ENCODE measurements around the gene LPP.

The LPP gene

DNA sequence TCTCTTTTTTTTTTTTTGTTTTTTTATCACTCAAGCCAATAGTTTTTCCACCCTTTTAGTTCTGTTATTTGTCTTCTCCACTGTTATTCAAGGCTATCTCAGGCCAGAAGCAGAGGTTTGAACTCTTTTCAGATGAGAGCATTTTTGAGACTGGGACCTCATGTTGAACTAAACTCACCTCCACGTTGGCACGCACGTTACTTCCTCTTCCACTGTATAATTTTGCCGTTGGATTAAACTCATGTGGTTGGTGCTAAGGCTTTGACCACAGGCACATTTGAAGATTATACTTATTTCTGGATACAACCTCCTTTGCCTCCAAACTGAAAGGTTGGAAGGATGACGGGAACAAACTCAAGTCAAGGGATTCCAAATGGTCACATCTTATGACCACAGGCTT, 516.5 kb downstream of the LPP start:
- no peak for DNase-seq (ENCODE audit: low read depth, low spot score)

DNA sequence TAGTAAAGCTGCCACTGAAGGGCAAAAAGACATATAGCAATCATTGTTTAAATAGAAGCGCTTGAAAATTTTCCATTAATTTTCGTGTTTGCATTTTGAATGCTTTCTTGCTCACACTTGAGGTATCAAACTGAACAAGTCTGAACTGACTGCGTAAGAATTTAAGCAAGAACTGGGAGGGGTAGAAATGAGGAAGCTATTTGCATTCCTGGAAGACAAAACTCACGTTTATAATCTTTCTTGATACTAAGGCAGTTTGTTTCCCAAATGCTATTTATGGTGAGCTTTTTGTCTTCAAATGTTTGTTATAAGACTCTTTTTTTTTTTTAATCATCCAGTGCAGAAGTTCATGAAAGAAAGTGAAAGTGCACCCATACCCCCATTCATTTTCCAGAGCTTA, 518.0 kb downstream of the LPP start:
- DNase-seq (ENCODE audit: low read depth, low spot score), result no peak

DNA sequence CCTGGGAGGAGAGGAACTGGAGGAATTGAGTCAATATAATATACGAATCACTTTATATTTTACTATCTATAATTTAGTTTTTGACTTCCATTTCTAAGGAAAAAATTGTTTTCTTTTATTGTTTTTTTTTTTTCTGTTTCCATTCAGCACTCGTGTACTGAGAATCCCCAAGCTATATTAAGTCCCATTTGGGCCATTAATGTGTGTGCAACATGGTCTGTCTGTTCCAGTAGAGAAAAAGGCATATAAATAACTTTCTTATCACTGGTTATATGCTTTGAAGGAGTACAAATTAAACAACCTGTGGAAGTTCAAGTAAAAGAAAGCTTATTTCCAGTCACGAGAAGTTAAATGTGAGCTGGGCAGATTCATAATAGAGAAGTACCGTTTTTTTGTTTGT, 518.9 kb downstream of the LPP start:
- DNase-seq (ENCODE audit: low read depth, low spot score), result no peak

DNA sequence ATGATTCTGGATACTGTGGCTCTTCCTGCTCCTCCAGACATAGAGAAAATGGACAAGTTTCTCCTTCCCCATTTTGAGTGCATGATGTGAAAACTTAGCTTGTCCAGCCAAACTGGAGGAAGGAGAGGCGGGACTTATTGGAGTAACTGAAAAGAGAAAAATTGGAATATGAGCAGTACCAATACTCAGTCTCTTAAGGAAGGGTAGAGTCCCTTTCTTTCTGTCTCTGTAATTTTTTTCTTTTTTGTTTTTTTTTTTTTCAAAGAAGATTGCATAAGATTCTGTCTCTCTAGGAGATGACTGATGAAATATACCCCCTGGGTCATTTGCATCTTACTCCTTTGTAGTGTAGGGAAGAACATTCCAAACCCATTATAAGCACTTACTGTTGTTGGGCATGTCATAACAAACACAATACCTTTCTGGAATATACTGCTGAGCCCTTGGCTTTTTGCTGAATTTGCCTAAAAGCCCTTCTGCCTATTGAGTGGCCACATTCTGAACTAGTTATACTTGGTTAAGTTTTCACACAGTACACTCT, 519.8 kb downstream of the LPP start:
- DNase-seq (ENCODE audit: low read depth, low spot score), result peak; percentile 78

DNA sequence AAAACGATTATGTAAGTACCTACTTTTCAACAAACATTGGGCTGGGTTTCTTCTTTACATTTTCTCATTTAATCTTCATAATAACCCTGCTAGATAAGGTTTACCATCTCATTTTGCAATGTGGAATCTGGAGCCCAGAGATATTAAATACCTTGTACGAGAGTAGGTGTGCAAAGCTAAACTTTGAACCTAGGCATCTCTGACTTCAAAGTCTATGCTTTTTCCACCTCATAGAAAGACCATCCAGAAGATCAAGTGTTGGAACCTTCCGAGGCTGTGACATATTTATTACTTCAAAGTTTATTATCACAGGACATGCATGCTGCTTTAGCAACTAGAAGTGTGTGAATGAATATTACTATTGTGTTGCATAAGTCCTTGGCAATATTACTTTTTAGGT, 520.6 kb downstream of the LPP start:
- DNase-seq (ENCODE audit: low read depth, low spot score), result no peak

DNA sequence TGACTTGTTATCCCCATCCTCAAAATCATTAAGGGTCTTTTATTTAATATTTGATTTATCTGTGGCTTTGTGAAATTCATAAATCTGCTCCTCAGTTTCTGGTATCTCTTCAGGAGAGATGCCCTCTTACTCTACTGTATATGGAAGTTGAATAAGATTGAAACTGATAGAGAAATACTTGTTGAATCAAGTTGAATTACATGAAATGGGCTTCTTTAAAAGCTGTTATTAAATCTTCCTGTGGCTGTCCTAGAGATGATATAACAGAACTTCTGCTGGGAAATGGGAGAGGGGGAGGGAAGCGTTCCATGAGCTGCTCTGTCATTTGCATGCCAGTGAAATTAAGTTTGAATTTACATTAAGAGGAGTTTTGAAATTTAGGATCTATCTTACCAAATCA, 523.4 kb downstream of the LPP start:
- DNase-seq (ENCODE audit: low read depth, low spot score), result no peak

DNA sequence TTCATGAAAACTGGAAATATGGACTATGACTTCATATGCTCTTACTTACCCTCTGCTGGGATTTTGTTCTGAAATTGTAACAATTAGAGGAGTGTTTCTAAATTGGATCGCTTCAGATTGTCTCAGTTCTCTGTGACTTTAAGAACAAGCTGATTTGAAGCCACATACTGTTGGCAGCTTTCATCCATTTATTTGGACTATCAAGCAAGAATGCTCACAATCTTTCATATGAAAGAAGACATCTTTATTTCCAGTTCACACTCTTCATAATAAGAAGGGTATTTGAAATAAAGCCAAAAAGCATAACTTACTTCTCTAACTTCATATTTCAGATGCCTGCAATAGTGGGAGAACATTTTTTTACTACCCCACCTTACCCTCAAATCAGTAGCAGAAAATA, 526.2 kb downstream of the LPP start:
- DNase-seq (ENCODE audit: low read depth, low spot score), result peak; percentile 51

DNA sequence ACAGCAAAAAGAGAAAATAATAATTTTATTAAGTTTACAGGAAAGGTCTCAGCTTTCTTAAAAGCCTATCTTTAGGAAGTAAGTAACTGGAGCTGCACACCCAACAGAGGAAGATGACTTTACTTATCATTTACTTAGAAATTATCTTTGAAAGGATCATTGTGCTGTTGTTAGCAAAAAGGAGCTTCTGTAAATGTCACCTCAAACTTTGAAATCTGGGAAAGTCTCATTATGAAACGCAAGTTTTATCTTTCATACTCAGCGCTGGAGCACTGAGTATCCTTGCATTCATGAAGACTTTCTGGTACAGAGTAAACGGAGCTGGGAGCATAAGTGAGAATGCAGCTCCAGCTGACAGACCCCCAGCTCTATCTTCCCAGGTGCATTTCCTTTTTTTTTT, 526.6 kb downstream of the LPP start:
- DNase-seq (ENCODE audit: low read depth, low spot score), result no peak

DNA sequence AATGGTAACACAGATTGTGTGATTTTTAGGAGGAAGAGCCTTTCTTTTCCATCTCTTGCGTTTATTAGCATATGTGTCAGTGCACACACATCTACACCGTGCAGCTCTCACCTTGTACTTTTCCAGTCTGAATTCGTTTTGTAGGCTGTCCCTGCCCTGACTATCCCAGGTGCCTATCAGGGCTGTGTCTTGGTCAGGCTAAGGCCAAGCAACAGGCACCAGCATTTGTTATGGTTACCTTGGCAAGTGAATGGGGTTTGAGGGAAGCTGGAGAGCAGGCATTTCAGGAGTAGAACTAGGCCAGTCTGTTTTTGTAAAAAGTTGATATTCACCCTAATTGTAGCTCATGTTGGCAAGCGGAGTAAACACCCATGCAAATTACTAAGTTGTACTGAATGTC, 528.4 kb downstream of the LPP start:
- no peak for DNase-seq (ENCODE audit: low read depth, low spot score)

DNA sequence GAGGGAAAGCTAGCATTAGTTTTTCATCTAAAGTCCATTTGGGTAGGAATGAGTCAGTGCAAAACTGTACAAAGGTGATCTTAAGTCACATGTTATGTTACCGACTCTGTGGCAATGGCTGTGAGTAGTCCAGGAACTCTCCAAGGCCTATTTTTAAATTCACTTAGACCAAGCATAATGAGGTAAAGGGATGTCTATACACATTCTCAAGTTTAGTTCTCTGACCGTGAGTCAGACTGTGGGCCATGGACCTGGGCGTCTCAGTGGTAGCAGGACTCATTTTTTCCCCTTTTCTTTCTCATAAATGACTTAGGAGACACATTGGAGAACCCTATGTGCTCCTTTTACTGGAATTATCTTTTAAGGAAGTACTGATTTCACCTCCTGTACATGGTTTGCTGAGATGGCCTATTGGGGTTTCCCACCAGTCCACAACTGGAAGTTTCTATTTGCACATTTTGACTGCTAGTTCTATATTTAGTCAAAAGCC, 529.1 kb downstream of the LPP start:
- DNase-seq (ENCODE audit: low read depth, low spot score), result peak; percentile 89

DNA sequence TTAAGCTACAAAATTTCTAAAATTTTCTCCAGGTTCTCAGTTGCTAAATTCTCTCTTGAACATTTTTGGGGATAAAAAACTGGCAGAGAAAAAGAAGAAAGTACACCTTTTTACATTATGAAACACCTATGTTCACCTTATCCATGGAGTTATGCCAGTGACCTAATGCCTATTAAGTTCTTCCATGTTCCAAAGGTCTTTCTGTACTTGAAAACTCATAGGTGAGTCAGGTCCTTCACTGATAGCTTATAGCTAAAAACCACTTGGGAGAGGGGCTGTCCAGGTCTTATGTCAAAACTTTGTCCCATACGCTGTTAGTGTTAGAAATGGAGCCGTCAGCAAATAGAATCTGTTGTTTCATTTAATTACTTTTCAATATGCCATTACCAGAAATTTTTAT, 530.3 kb downstream of the LPP start:
- DNase-seq (ENCODE audit: low read depth, low spot score), result no peak

DNA sequence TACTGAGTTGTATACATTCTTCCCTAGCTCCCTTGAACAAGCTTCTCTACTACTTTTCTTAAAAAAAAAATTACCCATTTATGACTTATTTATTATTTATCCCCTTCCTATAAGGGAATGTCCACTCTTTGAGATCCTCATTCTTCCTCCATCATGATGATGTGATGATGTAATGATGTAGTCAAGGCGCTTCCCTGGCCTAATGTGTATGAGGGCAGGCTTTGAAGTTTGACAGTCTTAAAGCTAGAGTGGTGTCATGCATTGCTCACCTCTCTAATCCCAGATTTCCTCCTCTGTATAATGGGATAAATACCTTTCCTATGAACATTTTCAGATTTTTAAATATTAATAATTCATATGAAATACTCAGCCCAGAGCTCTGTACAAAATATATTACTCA, 531.8 kb downstream of the LPP start:
- DNase-seq (ENCODE audit: low read depth, low spot score), result no peak

DNA sequence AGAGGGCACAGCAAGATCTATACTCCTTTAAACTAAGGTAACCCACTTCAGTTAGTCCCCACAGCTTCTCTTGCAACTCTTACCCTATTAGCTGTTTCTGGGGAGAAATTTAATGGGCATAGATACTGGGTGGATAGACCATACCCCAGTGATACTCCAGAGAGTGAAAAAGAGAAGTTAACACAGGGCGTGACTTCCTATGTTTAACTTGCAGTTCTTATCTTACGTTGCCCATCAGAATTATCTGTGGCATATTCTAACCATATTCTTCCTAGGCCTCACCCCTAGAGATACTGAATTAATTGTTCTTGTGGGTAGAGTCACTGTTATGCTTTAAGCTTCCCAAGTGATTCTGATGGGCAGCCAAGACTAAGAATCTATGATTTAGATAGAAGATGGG, 532.4 kb downstream of the LPP start:
- no peak for DNase-seq (ENCODE audit: low read depth, low spot score)

DNA sequence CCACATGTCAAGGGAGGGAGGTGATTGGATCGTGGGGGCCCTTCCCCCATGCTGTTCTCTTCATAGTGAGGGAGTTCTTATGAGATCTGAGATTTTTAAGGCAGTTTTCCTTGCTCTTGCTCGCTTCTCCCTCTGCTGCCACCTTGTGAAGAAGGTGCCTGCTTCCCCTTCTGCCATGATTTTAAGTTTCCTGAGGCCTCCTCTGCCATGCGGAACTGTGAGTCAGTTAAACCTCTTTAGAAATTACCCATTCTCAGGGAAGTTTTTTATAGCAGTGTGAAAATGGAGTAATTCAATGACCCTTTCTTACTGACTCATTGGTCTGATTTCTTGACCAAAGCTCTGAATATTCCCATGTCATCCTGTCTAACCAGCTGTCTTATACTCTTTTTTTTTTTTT, 533.4 kb downstream of the LPP start:
- DNase-seq (ENCODE audit: low read depth, low spot score), result peak; percentile 55

DNA sequence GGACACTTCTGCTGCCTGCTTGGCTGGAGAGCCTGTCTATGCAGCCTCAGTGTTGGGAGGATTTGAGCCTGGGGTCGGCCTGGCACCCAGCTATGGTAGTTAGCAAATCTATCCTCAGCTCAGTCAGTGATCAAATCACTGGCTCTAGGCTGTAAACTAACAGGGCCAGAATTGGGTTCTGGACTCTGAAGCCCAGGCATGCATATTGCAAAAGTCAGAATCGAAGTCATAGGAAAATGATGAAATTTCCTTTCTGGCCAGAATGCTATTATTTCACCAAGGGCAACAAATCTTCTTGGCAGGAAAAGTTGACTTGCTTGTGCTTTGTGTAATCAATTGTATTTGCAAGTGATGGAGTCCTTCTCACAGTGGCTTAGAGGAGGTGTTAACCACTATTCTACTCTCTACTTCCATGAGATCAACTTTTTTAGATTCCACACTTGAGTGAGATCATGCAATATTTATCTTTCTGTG, 535.2 kb downstream of the LPP start:
- DNase-seq (ENCODE audit: low read depth, low spot score), result no peak

DNA sequence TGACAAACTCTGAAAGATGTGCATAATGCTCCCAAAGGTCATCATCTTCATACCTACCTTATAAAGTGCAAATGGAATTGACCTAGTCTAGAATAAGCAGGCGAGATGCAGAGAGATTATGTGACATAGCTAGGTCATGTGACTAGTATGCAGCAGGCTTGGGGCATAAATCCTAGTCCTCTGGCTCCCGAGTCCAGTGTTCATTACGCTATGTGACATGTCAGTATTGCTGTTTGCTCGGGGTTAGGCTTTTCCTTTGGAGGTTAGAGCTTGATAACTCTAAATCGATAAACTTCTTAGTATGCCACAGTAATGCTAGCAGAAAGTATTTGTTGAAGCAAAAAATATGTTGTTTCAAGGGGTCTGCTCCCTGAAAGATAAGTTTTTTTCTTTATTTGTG, 536.1 kb downstream of the LPP start:
- no peak for DNase-seq (ENCODE audit: low read depth, low spot score)

DNA sequence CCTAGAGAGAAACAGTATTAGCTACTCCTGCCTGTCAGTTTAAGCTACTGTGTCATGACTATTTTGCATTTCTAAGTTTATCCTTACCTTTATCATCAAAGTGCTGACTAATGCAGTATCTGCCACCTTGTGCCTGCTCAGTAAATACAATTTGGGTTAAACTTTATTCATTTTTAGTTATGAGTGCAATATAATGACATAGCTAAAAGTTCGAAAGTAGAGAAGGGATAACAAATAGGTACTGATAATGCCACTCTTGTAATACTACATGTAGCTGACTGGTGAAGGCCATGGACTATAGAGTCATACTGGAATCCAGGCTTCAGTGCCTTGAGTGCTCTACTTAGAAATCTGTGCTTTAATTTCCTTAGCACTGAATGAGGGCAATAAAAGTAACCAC, 537.0 kb downstream of the LPP start:
- no peak for DNase-seq (ENCODE audit: low read depth, low spot score)

DNA sequence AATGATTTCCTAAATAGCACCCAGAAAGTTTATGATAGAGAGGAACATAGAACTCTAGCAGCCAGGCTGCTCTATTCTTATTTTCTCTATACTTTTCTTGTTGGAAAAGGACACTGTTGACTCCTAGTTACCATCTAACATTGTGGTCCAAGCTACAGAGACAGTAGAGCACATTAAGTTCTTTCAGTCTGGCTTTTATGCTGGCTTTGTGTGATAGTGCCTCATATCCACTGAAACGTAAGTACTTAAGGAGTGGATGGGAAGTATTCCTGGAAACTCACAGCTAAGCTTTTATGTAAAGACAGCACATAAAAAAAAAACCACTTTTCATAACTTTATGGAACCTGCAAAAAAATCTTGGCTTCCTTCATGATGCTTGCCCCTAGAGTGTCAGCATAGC, 537.7 kb downstream of the LPP start:
- no peak for DNase-seq (ENCODE audit: low read depth, low spot score)

DNA sequence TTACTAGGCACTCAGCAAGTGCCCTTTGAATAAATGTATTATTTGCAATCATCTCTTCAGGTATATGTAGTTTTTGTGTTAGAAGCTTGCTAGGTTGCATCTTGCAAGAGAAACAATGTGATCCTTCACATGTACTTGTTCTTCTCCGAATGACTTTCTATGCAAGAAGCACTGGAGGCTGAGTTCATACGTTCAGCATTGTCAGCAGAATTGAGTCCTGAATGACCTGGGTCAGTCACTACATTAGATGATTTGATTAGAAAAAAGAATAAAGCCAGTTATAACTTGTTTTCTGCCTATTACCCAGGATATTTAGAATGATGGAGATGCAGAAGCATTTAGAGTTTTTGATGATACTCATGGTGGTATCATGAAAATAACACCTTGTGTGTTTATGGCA, 538.7 kb downstream of the LPP start:
- no peak for DNase-seq (ENCODE audit: low read depth, low spot score)

DNA sequence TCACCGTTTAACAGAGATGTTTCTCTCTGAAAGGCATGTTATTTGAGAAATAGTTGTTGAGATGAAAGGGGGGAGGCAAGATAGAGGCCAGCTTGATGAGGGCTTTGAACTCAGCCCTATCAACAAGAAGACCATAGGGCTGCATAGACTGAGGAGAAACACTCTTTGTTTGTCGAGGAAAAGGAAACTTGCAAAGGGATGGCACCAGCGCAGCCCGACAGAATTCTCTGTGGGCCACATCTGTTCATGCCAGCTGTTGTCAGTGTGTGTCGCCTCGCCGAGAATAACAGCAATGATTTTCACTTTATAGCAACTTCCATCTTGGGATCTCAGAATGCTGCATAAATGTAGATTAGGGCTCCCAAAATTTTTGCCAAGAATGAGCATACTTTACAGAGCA, 539.5 kb downstream of the LPP start:
- no peak for DNase-seq (ENCODE audit: low read depth, low spot score)

DNA sequence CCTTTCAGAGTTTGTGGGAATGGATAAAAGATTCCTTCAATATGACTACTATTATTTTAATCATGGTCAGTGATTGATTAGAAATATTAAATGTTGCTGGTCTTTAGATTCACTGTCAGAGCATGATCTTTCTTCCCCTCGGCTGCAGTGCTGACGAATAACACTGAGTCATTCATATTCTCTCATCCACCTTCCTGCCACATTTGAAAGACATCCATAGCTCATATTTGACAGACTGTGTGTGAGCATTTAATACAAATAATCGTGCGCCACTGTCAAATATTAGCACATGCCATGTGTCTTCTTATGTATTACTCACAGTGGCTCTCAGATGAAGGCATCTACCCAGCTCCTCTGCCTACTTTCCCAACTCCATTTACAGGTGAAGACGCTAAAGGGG, 541.3 kb downstream of the LPP start:
- DNase-seq (ENCODE audit: low read depth, low spot score), result no peak

DNA sequence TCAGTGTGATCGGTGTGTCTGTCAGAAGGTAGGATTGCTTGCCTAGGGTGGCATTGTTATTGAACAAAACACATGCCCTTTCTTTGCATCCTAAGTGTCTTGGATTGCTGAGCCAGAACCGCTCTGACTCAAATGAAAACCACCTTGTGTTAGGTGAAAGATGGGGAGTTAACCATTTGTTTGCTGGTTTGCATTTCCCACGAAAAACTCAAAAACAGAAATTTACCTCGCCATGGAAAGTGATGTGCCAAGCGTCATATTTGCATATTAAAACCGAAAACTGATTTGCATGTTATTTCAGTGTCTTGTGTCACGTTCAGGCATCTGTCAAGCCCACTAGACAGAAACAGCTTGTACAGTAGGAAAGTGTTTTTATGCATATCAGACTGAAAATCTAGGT, 543.2 kb downstream of the LPP start:
- DNase-seq (ENCODE audit: low read depth, low spot score), result no peak

DNA sequence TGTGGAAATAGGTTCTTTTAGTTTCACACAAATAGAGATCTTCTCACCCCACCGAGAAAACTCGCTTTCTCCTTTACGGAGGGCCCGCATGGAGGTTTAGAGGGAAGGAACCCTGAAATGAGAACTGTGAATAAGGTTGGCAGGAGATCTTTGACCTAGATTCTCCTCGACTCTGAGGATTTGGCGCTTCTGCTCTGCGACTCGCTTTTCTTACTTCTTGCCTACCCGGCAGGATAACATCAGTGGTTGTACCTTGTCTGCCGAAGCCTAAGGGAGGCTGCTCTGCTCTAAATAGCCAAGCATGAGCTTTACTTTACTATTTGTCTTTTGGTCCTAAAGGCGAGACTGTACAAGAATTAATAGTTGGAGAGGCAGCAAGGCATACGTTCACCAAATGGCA, 544.5 kb downstream of the LPP start:
- no peak for DNase-seq (ENCODE audit: low read depth, low spot score)

DNA sequence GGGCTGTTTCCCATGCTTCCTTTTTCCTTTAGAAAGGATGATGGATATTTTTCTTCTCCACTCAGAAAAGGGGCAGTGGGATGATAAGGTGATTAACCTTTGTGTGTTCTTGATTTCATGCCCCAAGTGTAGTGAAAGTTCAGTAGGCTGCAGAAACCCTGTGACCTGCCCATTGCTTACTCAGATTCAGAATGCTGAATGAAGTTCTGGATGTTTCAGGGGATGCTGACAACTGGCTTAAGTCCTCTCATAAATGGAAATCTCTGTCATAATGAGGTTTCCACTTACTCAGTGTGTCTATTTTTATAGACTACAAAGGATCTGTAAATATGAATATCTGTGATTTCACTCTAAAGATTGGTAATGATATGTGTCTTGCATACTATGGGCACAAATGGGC, 546.5 kb downstream of the LPP start:
- DNase-seq (ENCODE audit: low read depth, low spot score), result no peak

Data from astrocyte of the hippocampus (primary cell).